ENCODE results near the gene LPAR5. TPM values are rescaled to one million over a fixed set of nuclear protein-coding genes. Genes with fewer than 3 reads are reported as not detected.

The LPAR5 gene
- total RNA-seq, 4 donors from 2014 or later, result 27.9 to 50.1 (median 30.2) TPM

DNA sequence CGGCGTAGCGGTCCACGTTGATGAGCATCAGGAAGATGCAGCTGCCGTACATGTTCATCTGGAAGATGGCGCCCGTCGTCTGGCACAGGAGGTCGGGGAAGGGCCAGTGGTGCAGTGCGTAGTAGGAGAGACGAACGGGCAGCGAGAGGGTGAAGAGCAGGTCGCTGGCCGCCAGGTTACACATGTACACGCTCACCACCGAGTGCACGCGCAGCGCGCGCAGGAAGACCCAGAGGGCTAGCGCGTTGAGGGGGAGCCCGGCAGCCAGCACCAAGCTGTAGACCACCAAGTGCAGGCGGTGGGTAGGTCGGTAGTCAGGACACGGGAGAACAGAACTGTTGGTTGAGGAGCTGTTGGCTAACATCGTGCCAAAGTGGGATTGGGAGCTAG, 14.9 kb downstream of the LPAR5 start:
- Histone ChIP-seq H3K36me3 (no peaks in the 10 kb centered on the region), H3K27me3 (no peaks in the 10 kb centered on the region), H3K4me3 (no peak overlapping the region), H3K4me1 (peaks cover 0 to 4% (median 1%) of the 10 kb centered on the region in 4 donors), H3K27ac (no peak overlapping the region), H3K9me3 (no peaks in the 10 kb centered on the region)
- DNase-seq, result no peak
- 95% methylated on average over 26 of the region's 29 CpGs; no CpG with 5 or more reads in 1 of the 2 donors for WGBS, 2 donors (ENCODE audit: low coverage in 1 of 2)
- in situ Hi-C loops (cut with MboI; ENCODE audit: low pct_ligation_motif_present in 1 of 4, low pct_unique_long_range_greater_than_20kb in 1 of 4, low sequenced_read_pairs in 3 of 4) (no loop called here), intact Hi-C loops (cut with DNase I; ENCODE audit: low total_unique reads) (no loop called here)
- no peak for TF ChIP-seq POLR2AphosphoS5 (IDR thresholded peaks at IDR 0.05)
- TF ChIP-seq EP300 (IDR thresholded peaks at IDR 0.05; ENCODE audit: low read depth), result no peak
- TF ChIP-seq POLR2A (IDR thresholded peaks at IDR 0.05), result no peak
- TF ChIP-seq, protein P1, sequence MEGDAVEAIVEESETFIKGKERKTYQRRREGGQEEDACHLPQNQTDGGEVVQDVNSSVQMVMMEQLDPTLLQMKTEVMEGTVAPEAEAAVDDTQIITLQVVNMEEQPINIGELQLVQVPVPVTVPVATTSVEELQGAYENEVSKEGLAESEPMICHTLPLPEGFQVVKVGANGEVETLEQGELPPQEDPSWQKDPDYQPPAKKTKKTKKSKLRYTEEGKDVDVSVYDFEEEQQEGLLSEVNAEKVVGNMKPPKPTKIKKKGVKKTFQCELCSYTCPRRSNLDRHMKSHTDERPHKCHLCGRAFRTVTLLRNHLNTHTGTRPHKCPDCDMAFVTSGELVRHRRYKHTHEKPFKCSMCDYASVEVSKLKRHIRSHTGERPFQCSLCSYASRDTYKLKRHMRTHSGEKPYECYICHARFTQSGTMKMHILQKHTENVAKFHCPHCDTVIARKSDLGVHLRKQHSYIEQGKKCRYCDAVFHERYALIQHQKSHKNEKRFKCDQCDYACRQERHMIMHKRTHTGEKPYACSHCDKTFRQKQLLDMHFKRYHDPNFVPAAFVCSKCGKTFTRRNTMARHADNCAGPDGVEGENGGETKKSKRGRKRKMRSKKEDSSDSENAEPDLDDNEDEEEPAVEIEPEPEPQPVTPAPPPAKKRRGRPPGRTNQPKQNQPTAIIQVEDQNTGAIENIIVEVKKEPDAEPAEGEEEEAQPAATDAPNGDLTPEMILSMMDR (IDR thresholded peaks at IDR 0.05), result no peak

DNA sequence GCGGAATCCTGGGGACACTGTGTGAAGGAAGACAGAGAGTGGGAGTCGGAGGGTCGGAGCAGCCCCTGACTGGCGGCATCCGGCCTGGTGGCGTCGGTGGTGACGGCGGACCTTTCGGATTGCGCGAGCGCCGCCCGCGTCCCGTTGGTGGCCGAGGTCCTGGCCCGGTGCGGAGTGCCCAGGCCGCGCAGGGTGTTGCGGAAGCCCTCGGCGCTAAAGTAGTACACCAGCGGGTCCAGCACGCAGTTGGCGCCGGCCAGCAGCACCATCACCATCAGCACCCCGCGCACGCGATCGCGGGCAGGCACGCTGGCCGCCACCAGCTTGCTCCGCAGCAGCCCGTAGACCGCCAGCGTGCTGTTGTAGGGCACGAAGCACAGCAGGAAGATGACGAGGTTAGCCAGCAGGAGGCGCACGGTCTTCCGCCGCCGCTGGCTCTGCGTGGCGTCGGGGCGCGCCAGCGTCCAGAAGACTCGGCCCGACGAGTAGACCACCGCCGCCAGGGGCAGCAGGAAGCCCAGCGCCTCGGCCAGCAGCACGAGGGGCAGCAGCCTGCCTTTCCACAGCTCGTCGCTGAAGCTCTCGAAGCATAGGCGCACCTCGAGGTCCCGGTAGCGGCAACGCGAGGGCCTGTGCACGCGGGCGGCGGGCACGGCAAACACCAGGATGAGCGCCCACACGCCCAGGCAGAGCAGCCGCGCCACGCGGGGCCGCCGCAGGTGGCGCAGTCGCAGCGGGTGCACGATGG, 15.4 kb downstream of the LPAR5 start:
- intact Hi-C loops (cut with DNase I; ENCODE audit: low total_unique reads), result no loop called here
- Histone ChIP-seq H3K36me3 (no peaks in the 10 kb centered on the region), H3K27me3 (no peaks in the 10 kb centered on the region), H3K4me3 (no peak overlapping the region), H3K9me3 (no peaks in the 10 kb centered on the region), H3K4me1 (peaks cover 0 to 4% (median 1%) of the 10 kb centered on the region in 4 donors), H3K27ac (no peak overlapping the region)
- in situ Hi-C loops (cut with MboI; ENCODE audit: low pct_ligation_motif_present in 1 of 4, low pct_unique_long_range_greater_than_20kb in 1 of 4, low sequenced_read_pairs in 3 of 4), result no loop called here
- WGBS, 2 donors (ENCODE audit: low coverage in 1 of 2), result 74% methylated on average over 78 of the region's 88 CpGs; no CpG with 5 or more reads in 1 of the 2 donors
- no peak for DNase-seq
- TF ChIP-seq POLR2AphosphoS5 (IDR thresholded peaks at IDR 0.05) (no peak), EP300 (IDR thresholded peaks at IDR 0.05; ENCODE audit: low read depth) (no peak), POLR2A (IDR thresholded peaks at IDR 0.05) (no peak)
- TF ChIP-seq, protein P1 (IDR thresholded peaks at IDR 0.05), result peak; percentile 11 to 38 (median 33)

DNA sequence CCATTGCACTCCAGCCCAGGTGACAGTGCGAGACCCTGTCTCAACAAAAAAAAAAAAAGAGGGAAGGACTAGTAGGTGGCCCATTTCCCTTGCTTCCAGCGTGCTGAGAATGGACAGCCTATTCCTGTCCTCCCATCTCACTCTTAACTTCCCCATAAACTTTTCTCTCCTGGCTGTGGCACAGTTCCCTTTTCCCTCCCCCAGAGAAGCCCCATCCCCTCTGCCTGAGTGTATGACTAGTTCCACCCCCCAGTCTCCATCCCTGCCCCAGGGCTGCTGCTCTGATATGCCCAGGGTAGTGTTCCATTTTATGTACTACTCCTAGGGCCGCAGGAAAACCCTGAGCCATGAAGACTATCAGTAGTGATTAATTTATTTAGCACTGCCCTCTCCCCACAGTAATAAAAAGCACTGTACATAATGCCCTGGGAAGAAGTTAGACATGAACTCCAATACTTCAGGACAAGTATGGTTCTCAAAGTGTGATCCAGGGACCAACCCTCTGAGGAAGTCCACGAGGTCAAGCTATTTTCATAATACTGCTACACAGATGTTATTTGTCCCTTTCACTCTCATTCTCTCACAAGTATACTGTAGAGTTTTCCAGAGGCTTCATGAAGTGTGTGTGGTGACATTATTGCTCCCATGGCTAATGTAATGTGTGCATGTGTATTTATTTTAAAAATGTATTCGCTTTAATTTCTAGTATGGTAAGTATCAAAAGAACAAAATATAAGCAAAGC, 17.1 kb downstream of the LPAR5 start:
- intact Hi-C loops (cut with DNase I; ENCODE audit: low total_unique reads) (loop anchor here (10.0 kb wide), 2 partner anchors 46 to 156 kb away; partner anchors contain the start of genes ING4 and LAG3), in situ Hi-C loops (cut with MboI; ENCODE audit: low pct_ligation_motif_present in 1 of 4, low pct_unique_long_range_greater_than_20kb in 1 of 4, low sequenced_read_pairs in 3 of 4) (no loop called here)
- no peaks in the 10 kb centered on the region for H3K27me3 ChIP-seq
- H3K4me3 ChIP-seq, result no peak overlapping the region
- peaks cover 8 to 17% (median 10%) of the 10 kb centered on the region in 4 donors for H3K4me1 ChIP-seq
- H3K36me3 ChIP-seq, result no peaks in the 10 kb centered on the region
- DNase-seq, result no peak
- no peaks in the 10 kb centered on the region for H3K9me3 ChIP-seq
- 66 to 72% methylated on average over 5 of the region's 5 CpGs for WGBS, 2 donors (ENCODE audit: low coverage in 1 of 2)
- no peak overlapping the region for H3K27ac ChIP-seq
- TF ChIP-seq POLR2AphosphoS5 (IDR thresholded peaks at IDR 0.05) (no peak), POLR2A (IDR thresholded peaks at IDR 0.05) (no peak), EP300 (IDR thresholded peaks at IDR 0.05; ENCODE audit: low read depth) (no peak)
- TF ChIP-seq, protein P1 (IDR thresholded peaks at IDR 0.05), result no peak

DNA sequence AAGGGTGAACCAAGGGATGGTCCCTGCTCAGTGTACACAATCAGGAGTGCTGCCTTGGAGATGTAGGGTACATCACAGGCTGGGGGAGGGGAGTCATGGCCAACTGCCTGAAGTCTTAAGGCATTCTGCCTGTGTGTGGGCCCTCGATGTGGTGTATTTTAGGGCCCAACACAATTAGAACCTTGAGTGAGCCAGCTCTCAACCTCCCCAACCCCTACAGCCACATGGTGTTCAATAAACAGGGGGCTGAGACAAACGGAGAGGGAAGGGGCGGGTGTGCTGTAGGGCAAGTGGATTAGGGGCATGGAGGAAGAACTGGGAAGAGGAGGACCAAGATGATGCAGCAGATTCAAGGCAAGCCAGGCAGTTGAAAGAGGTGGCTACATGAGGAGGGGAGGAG, 20.0 kb downstream of the LPAR5 start:
- intact Hi-C loops (cut with DNase I; ENCODE audit: low total_unique reads), result loop anchor here (10.0 kb wide), 2 partner anchors 49 to 159 kb away; partner anchors contain the start of genes ING4 and LAG3
- 67% methylated on average over 3 of the region's 3 CpGs; no CpG with 5 or more reads in 1 of the 2 donors for WGBS, 2 donors (ENCODE audit: low coverage in 1 of 2)
- in situ Hi-C loops (cut with MboI; ENCODE audit: low pct_ligation_motif_present in 1 of 4, low pct_unique_long_range_greater_than_20kb in 1 of 4, low sequenced_read_pairs in 3 of 4), result no loop called here
- Histone ChIP-seq H3K27me3 (no peaks in the 10 kb centered on the region), H3K4me1 (peaks cover 27 to 42% (median 29%) of the 10 kb centered on the region in 4 donors), H3K36me3 (no peaks in the 10 kb centered on the region), H3K9me3 (no peaks in the 10 kb centered on the region), H3K4me3 (no peak overlapping the region), H3K27ac (peak overlapping the region in 3 of 4 donors; percentile 24 to 97 (median 32))
- TF ChIP-seq, protein P1 (IDR thresholded peaks at IDR 0.05), result no peak
- TF ChIP-seq POLR2A (IDR thresholded peaks at IDR 0.05), result no peak
- no peak for TF ChIP-seq EP300 (IDR thresholded peaks at IDR 0.05; ENCODE audit: low read depth)
- TF ChIP-seq POLR2AphosphoS5 (IDR thresholded peaks at IDR 0.05), result no peak
- DNase-seq, result no peak

All from transverse colon (tissue), 4 donors.